ENCODE results near the gene HSPA2.
"Not testable (repeated sequence)": the region's sequence is repeated elsewhere in the genome, so short reads cannot be mapped to it uniquely, and the experiment has no call there.

HSPA2 gene

DNA sequence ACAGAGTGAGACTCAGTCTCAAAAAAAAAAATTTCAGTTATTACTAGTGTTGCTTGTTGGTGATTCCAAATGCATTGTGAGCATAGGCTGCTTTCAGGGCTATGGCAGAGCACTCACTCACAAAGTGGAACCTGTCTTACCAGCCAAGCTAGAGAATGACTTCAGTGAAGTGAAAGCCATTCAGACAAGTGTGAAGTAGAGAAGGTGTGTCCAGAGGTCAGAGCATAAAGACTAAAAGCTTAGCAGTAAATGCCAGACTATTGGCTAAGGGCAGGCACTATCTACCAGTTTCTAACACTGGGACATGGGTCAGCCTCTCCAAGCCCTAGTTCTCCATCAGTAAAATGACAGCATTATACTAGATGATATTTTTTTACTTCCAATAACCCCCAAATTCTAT lies 21.9 kb downstream of the HSPA2 start:
- no peak for DNase-seq

- no peak for DNase-seq
These were observed 23.2 kb downstream of the HSPA2 start for GRCh38 chr14:64563696-64564095.

GRCh38 chr14:64566651-64567122 lies 26.1 kb downstream of the HSPA2 start:
- DNase-seq = peak in 4 of 14 donors; percentile 23 to 37 (median 30)

- DNase-seq = peak in 7 of 14 donors; percentile 16 to 56 (median 25)
These were observed 28.6 kb downstream of the HSPA2 start for GRCh38 chr14:64569138-64569631.

DNA sequence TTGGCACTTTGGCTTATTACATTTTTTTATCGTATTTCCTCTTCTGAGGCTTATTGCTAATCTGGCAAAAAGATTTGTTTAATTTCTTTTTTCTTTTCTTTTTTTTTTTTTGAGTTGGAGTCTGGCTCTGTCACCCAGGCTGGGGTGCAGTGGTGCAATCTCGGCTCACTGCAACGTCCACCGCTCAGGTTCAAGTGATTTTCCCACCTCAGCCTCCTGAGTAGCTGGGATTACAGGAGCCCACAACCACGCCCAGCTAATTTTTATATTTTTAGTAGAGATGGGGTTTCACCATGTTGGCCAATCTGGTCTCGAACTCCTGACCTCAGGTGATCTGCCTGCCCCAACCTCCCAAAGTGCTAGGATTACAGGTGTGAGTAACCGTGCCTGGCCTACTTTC lies 29.1 kb downstream of the HSPA2 start:
- DNase-seq = not testable (repeated sequence)

- DNase-seq = peak in 6 of 14 donors; percentile 6 to 60 (median 29)
These were observed 32.0 kb downstream of the HSPA2 start for GRCh38 chr14:64572386-64573104.

GRCh38 chr14:64573109-64573508 lies 32.6 kb downstream of the HSPA2 start:
- DNase-seq = peak in 11 of 14 donors; percentile 5 to 53 (median 29)

- DNase-seq = no peak
These were observed 34.0 kb downstream of the HSPA2 start for GRCh38 chr14:64574371-64575107.

DNA sequence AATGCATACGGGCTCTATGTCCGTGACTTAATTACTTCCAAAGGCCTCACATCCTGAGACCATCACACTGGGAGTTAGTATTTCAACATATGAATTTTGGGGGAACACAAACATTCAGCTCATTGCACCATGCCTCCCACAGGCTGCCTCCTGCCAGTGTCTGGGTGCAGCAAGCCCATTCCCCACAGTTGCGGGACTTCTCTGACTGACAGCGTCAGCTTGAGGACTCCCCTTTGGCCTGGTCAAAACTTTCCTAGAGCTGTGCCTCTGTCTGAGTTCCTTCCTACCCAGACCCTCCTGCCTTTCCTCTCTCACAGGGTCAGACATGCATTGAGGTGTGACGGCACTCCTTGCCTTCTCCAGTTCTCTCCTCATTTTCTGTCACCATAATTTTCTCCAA lies 36.7 kb downstream of the HSPA2 start:
- no peak for DNase-seq

DNA sequence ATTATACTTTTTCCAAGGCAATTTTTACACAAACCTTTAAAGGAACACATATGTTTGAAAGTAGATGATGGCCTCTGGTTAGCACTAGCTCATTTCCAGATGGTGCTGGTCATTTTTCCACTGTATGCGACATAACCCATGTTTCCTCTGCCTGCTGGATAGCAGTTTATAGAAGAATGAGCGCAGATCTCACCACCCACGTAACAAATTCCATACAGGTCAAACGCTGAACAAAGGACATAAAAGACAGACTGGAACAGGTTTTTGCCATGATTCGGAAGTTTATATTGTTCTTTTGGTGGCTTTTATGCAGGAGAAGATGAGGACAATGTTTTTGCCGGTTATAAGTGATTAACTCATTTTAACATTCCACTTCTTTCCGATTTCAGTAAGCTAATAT lies 39.9 kb downstream of the HSPA2 start:
- DNase-seq = no peak

- no peak for DNase-seq
These were observed 40.8 kb downstream of the HSPA2 start for GRCh38 chr14:64581363-64581762.

DNA sequence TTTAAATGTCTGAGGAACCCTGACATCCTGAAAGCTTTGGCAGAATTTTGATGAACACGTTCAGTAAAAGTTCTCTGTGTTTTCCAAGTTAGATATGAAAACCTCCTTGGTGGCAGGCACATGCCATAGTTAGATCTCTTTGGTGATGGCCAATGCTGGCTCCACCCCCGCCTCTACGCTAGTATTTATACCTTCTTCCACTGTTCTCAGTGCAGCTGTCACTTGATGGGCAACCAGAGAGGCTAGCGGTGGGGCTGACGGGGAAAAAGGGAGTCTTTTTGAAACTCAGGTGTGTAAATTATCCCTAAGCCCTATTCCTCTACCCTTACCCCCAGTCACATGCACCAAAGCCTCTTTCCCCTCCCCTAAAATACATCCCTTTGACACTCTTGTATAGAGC lies 41.3 kb downstream of the HSPA2 start:
- DNase-seq = no peak

DNA sequence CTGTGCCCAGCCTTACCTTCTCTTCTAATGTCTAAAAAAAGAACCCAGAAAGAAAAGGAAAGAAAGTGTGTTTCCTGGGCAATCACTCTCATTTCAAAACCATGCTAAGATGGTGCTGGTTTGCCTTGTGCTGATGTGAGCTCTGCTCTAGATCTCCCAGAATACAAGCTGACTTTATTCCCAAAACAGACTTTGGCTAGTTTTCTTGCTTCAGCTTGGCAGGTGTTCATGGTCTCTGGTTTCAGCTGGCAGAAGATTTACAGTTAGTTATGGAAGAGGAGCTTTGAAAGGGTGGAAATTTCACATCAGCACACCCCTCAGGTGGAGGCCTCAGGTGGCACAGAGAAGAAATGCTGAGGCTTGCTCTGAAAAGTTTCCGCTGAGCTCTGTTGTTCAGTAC lies 43.6 kb downstream of the HSPA2 start:
- peak in 2 of 14 donors; percentile 8 to 11 for DNase-seq

GRCh38 chr14:64591809-64592208 lies 51.3 kb downstream of the HSPA2 start:
- no peak for DNase-seq
